ENCODE data around the gene PCNA.
"Not testable (repeated sequence)": the region's sequence is repeated elsewhere in the genome, so short reads cannot be mapped to it uniquely, and the experiment has no call there.

PCNA gene

DNA sequence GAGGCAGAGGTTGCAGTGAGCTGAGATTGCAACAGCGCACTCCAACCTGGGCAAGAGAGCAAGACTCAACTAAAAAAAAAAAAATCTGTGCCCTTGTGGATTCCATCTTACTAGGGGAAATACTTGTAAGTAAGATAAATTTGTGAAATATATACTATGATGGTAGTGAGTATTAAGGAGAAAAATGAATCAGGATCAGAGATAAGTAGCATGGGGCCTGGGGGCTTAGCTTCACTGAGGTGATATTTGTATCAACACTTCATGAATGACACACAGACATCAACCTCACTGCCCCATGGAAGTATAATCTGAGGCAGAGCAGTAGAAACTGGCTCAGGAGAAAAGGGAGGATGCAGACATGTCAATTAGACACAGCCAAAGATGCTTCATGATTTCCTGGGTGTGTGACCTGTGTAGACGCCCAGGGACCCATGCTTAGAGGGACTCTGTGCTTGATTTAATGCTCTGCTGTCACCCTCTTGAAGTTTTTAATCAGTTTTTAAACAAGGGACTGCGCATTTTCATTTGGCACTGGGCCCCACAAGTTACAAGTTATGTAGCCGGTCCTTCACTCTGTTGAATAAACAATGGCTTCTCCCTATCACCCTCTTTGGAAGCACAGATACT is 41.9 kb downstream of the PCNA start:
- 20% methylated on average over 3 of the region's 4 CpGs for WGBS (ENCODE audit: insufficient coverage)
- no peak for DNase-seq
- no peaks in the 10 kb centered on the region for H3K36me3 ChIP-seq (ENCODE audit: control insufficient read depth in 4 of 4, insufficient read depth in 4 of 4, low read length in 3 of 4)
- H3K27me3 ChIP-seq (replicated peaks in 2 of 5; ENCODE audit: control insufficient read depth in 4 of 5, insufficient read depth in 5 of 5, low read length in 4 of 5) = no peaks in the 10 kb centered on the region
- peak overlapping the region; percentile 87 for H3K27ac ChIP-seq (ENCODE audit: insufficient read depth in 1 of 2, low read depth in 1 of 2, low read length in 2 of 2, poor library complexity in 1 of 2, severe bottlenecking in 2 of 2)
- CTCF ChIA-PET = interaction anchor here (1.2 kb wide), 2 partner anchors 28 to 49 kb away, joined by 3 read pairs; partner anchors contain the start of gene CDS2
- peaks cover 33 to 58% (median 40%) of the 10 kb centered on the region in 4 experiments for H3K4me1 ChIP-seq (ENCODE audit: control extremely low read depth in 1 of 4, control insufficient read depth in 4 of 4, insufficient read depth in 4 of 4, low read length in 3 of 4)
- H3K9me3 ChIP-seq (ENCODE audit: control extremely low read depth in 1 of 5, control insufficient read depth in 4 of 5, insufficient read depth in 2 of 5, low read depth in 1 of 5, low read length in 4 of 5) = no peaks in the 10 kb centered on the region
- H3K4me3 ChIP-seq (ENCODE audit: control insufficient read depth in 1 of 7, extremely low read depth in 1 of 7, insufficient read depth in 4 of 7, low read depth in 2 of 7, low read length in 6 of 7) = peak overlapping the region in 6 of 7 experiments; percentile 42 to 71 (median 56)
- POLR2A ChIA-PET = no interaction called here

DNA sequence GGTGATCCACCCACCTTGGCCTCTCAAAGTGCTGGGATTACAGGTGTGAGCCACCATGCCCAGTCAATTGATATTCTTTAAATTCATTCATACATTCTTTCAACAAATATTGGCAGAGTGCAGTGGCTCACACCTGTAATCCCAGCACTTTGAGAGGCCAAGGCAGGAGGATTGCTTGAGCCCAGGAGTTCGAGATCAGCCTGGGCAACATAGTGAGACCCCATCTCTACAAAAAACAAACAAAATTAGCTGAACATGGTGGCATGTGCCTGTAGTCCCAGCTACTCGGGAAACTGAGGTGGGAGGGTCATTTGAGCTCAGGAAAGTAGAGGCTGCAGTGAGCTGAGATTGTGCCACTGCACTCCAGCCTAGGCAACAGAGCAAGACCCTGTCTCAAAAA is 42.8 kb downstream of the PCNA start:
- H3K4me1 ChIP-seq (ENCODE audit: control extremely low read depth in 1 of 4, control insufficient read depth in 4 of 4, insufficient read depth in 4 of 4, low read length in 3 of 4) = peaks cover 33 to 58% (median 40%) of the 10 kb centered on the region in 4 experiments

GRCh38 chr20:5074232-5074674 is 45.5 kb downstream of the PCNA start:
- Histone ChIP-seq H3K36me3 (ENCODE audit: control insufficient read depth in 4 of 4, insufficient read depth in 4 of 4, low read length in 3 of 4) (no peaks in the 10 kb centered on the region), H3K27me3 (replicated peaks in 2 of 5; ENCODE audit: control insufficient read depth in 4 of 5, insufficient read depth in 5 of 5, low read length in 4 of 5) (no peaks in the 10 kb centered on the region), H3K27ac (ENCODE audit: insufficient read depth in 1 of 2, low read depth in 1 of 2, low read length in 2 of 2, poor library complexity in 1 of 2, severe bottlenecking in 2 of 2) (no peak overlapping the region), H3K4me1 (ENCODE audit: control extremely low read depth in 1 of 4, control insufficient read depth in 4 of 4, insufficient read depth in 4 of 4, low read length in 3 of 4) (peaks cover 11 to 40% (median 22%) of the 10 kb centered on the region in 4 experiments), H3K9me3 (ENCODE audit: control extremely low read depth in 1 of 5, control insufficient read depth in 4 of 5, insufficient read depth in 2 of 5, low read depth in 1 of 5, low read length in 4 of 5) (no peaks in the 10 kb centered on the region), H3K4me3 (ENCODE audit: control insufficient read depth in 1 of 7, extremely low read depth in 1 of 7, insufficient read depth in 4 of 7, low read depth in 2 of 7, low read length in 6 of 7) (no peak overlapping the region)
- DNase-seq = no peak
- POLR2A ChIA-PET = no interaction called here
- CTCF ChIA-PET = interaction anchor here (0.9 to 3.7 kb wide), 4 partner anchors 16 to 91 kb away, joined by 5 to 10 read pairs (median 6); no protein-coding TSS in a partner anchor
- WGBS (ENCODE audit: insufficient coverage) = 88% methylated on average over 3 of the region's 3 CpGs

More for the DNA sequence above, 42.8 kb downstream of the PCNA start:
- H3K36me3 ChIP-seq (ENCODE audit: control insufficient read depth in 4 of 4, insufficient read depth in 4 of 4, low read length in 3 of 4); H3K9me3 ChIP-seq (ENCODE audit: control extremely low read depth in 1 of 5, control insufficient read depth in 4 of 5, insufficient read depth in 2 of 5, low read depth in 1 of 5, low read length in 4 of 5); H3K27ac ChIP-seq (ENCODE audit: insufficient read depth in 1 of 2, low read depth in 1 of 2, low read length in 2 of 2, poor library complexity in 1 of 2, severe bottlenecking in 2 of 2); POLR2A ChIA-PET; DNase-seq; H3K4me3 ChIP-seq (ENCODE audit: control insufficient read depth in 1 of 7, extremely low read depth in 1 of 7, insufficient read depth in 4 of 7, low read depth in 2 of 7, low read length in 6 of 7); H3K27me3 ChIP-seq (replicated peaks in 2 of 5; ENCODE audit: control insufficient read depth in 4 of 5, insufficient read depth in 5 of 5, low read length in 4 of 5): not testable (repeated sequence)
- CTCF ChIA-PET = interaction anchor here (1.2 to 1.4 kb wide), 3 partner anchors 21 to 50 kb away, joined by 3 read pairs; partner anchors contain the start of gene CDS2
- WGBS (ENCODE audit: insufficient coverage) = 100% methylated on average over 1 of the region's 2 CpGs

DNA sequence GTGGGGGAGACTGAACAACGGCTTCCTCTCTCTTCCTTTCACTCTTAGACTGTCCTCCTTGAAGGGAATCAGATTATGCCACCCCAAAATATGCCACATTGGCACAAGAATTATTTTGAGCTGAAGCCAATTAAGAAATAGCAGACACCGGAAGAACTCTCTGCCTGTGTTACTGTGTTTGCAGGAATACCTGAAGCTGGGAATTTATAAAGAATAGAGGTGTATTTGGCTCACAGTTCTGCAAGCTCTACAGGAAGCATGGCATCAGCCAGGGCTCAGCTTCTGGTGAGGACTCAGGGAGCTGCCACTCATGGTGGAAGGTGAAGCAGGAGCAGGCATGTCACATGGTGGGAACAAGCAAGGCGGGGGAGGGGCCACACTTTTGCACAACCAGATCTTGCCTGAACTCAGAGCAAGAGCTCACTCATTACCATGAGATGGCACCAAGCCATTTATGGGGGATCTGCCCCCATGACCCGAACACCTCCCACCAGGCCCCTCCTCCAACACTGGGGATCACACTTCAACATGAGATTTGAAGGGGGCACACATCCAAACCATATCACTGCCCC is 46.0 kb downstream of the PCNA start:
- POLR2A ChIA-PET = no interaction called here

GRCh38 chr20:5072756-5073659 is 46.8 kb downstream of the PCNA start:
- ChIA-PET CTCF (interaction anchor here (0.9 to 3.7 kb wide), 4 partner anchors 14 to 27 kb away, joined by 5 to 10 read pairs (median 6); no protein-coding TSS in a partner anchor), POLR2A (no interaction called here)
- 100% methylated on average over 1 of the region's 8 CpGs for WGBS (ENCODE audit: insufficient coverage)
- no peaks in the 10 kb centered on the region for H3K36me3 ChIP-seq (ENCODE audit: control insufficient read depth in 4 of 4, insufficient read depth in 4 of 4, low read length in 3 of 4)
- peak in 1 of 3 donors; percentile 10 for DNase-seq
- H3K4me3 ChIP-seq (ENCODE audit: control insufficient read depth in 1 of 7, extremely low read depth in 1 of 7, insufficient read depth in 4 of 7, low read depth in 2 of 7, low read length in 6 of 7) = no peak overlapping the region
- H3K4me1 ChIP-seq (ENCODE audit: control extremely low read depth in 1 of 4, control insufficient read depth in 4 of 4, insufficient read depth in 4 of 4, low read length in 3 of 4) = peaks cover 3 to 29% (median 10%) of the 10 kb centered on the region in 4 experiments
- H3K27me3 ChIP-seq (replicated peaks in 2 of 5; ENCODE audit: control insufficient read depth in 4 of 5, insufficient read depth in 5 of 5, low read length in 4 of 5) = no peaks in the 10 kb centered on the region
- H3K9me3 ChIP-seq (ENCODE audit: control extremely low read depth in 1 of 5, control insufficient read depth in 4 of 5, insufficient read depth in 2 of 5, low read depth in 1 of 5, low read length in 4 of 5) = no peaks in the 10 kb centered on the region
- no peak overlapping the region for H3K27ac ChIP-seq (ENCODE audit: insufficient read depth in 1 of 2, low read depth in 1 of 2, low read length in 2 of 2, poor library complexity in 1 of 2, severe bottlenecking in 2 of 2)

More for the DNA sequence above, 46.0 kb downstream of the PCNA start:
- Histone ChIP-seq H3K4me3 (ENCODE audit: control insufficient read depth in 1 of 7, extremely low read depth in 1 of 7, insufficient read depth in 4 of 7, low read depth in 2 of 7, low read length in 6 of 7) (no peak overlapping the region), H3K4me1 (ENCODE audit: control extremely low read depth in 1 of 4, control insufficient read depth in 4 of 4, insufficient read depth in 4 of 4, low read length in 3 of 4) (peaks cover 6 to 37% (median 17%) of the 10 kb centered on the region in 4 experiments), H3K27ac (ENCODE audit: insufficient read depth in 1 of 2, low read depth in 1 of 2, low read length in 2 of 2, poor library complexity in 1 of 2, severe bottlenecking in 2 of 2) (no peak overlapping the region), H3K36me3 (ENCODE audit: control insufficient read depth in 4 of 4, insufficient read depth in 4 of 4, low read length in 3 of 4) (no peaks in the 10 kb centered on the region), H3K27me3 (replicated peaks in 2 of 5; ENCODE audit: control insufficient read depth in 4 of 5, insufficient read depth in 5 of 5, low read length in 4 of 5) (no peaks in the 10 kb centered on the region), H3K9me3 (ENCODE audit: control extremely low read depth in 1 of 5, control insufficient read depth in 4 of 5, insufficient read depth in 2 of 5, low read depth in 1 of 5, low read length in 4 of 5) (no peaks in the 10 kb centered on the region)
- CTCF ChIA-PET = interaction anchor here (0.9 to 3.7 kb wide), 4 partner anchors 15 to 91 kb away, joined by 5 to 10 read pairs (median 6); no protein-coding TSS in a partner anchor
- DNase-seq = peak in 2 of 3 donors; percentile 7 to 21
- 100% methylated on average over 2 of the region's 4 CpGs for WGBS (ENCODE audit: insufficient coverage)

GRCh38 chr20:5071942-5072341 is 47.8 kb downstream of the PCNA start:
- CTCF ChIA-PET = interaction anchor here (1.6 to 1.7 kb wide), 2 partner anchors 12 to 15 kb away, joined by 4 to 6 read pairs; no protein-coding TSS in a partner anchor
- peaks cover 0 to 24% (median 6%) of the 10 kb centered on the region in 4 experiments for H3K4me1 ChIP-seq (ENCODE audit: control extremely low read depth in 1 of 4, control insufficient read depth in 4 of 4, insufficient read depth in 4 of 4, low read length in 3 of 4)
- H3K36me3 ChIP-seq (ENCODE audit: control insufficient read depth in 4 of 4, insufficient read depth in 4 of 4, low read length in 3 of 4); H3K9me3 ChIP-seq (ENCODE audit: control extremely low read depth in 1 of 5, control insufficient read depth in 4 of 5, insufficient read depth in 2 of 5, low read depth in 1 of 5, low read length in 4 of 5); H3K4me3 ChIP-seq (ENCODE audit: control insufficient read depth in 1 of 7, extremely low read depth in 1 of 7, insufficient read depth in 4 of 7, low read depth in 2 of 7, low read length in 6 of 7); POLR2A ChIA-PET; H3K27me3 ChIP-seq (replicated peaks in 2 of 5; ENCODE audit: control insufficient read depth in 4 of 5, insufficient read depth in 5 of 5, low read length in 4 of 5); H3K27ac ChIP-seq (ENCODE audit: insufficient read depth in 1 of 2, low read depth in 1 of 2, low read length in 2 of 2, poor library complexity in 1 of 2, severe bottlenecking in 2 of 2); DNase-seq: not testable (repeated sequence)
- 93% methylated on average over 4 of the region's 4 CpGs for WGBS (ENCODE audit: insufficient coverage)

Measured in common myeloid progenitor, CD34-positive (primary cell).